Measurements from ENCODE around the gene ZNF565.
"Not testable (repeated sequence)": the region's sequence is repeated elsewhere in the genome, so short reads cannot be mapped to it uniquely, and the experiment has no call there.

ZNF565 gene

DNA sequence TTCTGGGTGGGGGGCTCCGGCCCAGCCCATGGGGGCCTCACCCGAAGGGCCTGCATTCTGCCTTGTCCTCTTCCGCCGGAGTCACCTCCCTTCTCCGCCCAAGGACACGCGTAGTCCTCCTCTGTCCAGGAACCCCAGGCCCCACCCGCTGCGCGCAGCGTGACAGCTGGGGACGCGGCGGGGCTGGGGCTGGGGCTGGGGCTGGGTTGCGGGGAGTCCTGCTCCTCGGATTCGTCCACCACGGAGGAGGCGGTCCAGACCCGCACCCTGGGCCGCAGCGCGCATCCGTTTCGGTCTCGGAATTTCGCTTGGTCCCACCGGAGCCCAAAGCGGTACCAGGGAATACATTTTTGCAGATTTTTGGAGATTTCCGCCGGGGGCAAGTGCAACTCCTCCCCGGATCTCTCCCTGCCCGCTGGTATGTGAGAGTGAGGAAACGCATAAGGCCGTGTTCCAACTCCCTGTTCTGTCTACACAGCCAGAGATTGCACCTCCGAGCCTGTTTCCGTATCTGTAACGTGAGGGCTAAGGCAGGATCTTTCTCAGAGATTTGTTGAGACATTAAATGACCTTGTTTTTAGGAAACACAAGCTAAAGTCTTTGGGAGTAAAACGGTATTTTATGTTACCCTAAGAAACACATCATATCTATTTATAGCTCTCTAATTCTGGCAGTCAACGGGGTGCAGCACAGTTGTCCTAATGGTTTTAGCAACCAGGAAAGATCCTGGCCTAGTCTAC is 61.9 kb downstream of the ZNF565 start, which contains the start of gene COX7A1:
Gene COX7A1 (minus strand): TSS at position 96 of the 740 bp plus-strand sequence. CDS start 40 bp downstream, at position 56.
- H3K4me3 ChIP-seq (ENCODE audit: low read depth, low read length): peak within 1 kb of the TSS; percentile 17
- no peak for DNase-seq (ENCODE audit: low read depth)

DNA sequence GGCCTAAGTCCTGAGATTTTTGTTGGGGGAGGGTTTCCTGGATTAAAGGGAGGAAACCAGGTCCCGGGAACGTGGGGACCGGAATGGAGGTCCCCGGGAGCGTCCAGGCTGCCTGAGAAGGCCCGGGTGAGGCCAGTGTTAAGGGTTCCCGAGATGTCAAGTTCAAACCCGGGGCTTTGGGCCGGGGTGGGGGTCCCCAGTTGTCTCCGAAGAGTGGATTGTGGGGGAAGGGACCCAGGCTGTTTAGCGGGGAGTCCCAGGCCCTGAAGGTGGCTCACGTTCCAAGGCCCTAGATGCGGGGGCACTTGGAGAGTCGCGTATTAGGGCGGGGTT is 62.5 kb downstream of the ZNF565 start:
- DNase-seq (ENCODE audit: low read depth): no peak
- peak overlapping the region; percentile 17 for H3K4me3 ChIP-seq (ENCODE audit: low read depth, low read length)

DNA sequence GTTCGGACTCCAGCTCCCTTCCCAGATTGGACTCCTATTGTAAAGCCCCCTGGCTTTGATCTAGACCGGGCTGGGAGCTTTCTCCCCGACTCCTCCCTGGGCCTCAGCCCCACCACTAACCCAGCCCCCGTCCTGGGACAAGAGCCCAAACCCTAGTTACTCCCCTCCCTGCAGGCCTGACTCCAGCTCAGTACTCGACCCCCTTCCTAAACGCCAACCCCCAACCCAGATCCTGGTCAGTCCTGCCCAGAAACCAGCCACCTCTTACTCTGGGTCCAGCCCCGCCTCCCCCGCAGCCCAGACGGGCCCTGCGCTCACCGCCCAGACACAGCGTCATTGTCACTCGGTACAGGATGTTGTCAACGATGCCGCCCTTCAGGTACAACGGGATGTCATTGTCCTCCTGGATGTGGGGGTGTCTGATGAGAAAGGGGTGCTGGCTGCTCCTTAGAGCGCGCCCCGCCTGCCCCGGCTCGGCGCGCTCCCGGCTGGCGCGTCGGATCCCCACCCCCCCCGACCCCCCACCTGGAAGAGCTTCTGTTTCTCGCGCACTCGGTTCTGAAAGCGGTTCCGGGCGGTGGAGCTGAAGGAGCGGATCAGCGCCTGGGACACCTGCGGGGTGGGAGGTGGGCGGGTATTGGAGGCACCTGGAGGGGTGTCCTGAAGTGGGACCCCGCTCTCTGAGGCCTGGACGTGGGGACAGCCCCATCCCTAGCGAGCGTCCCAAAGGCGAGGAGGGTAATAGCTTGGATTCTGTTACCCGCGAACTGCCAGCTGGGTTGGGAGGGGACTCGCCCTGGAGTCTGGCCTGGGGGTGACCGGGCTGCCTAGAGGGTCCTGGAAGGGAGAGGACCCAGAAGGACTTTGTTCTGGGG is 63.1 kb downstream of the ZNF565 start:
- no peak for DNase-seq (ENCODE audit: low read depth)
- H3K4me3 ChIP-seq (ENCODE audit: low read depth, low read length): peak overlapping the region; percentile 17

DNA sequence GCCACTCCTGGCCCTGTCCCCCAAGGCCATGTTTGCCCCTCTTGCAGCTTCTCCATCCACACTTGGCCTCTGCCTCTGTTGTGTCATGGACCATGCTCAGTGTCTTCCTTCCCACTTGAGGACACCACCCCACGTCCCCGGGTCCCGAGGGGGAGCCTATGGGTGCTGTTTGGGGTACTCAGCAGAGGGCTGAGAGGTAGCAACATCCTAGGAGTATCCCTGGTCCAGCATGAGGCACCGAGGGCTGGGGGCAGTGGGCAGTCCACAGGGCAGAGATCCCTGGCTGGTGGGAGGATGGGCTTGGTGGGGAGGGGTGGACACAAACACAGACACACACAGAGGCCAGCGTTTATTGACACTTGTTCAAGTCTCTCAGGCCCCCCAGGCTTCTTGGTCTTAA is 63.9 kb downstream of the ZNF565 start:
- H3K4me3 ChIP-seq (ENCODE audit: low read depth, low read length): no peak overlapping the region
- DNase-seq (ENCODE audit: low read depth): no peak

DNA sequence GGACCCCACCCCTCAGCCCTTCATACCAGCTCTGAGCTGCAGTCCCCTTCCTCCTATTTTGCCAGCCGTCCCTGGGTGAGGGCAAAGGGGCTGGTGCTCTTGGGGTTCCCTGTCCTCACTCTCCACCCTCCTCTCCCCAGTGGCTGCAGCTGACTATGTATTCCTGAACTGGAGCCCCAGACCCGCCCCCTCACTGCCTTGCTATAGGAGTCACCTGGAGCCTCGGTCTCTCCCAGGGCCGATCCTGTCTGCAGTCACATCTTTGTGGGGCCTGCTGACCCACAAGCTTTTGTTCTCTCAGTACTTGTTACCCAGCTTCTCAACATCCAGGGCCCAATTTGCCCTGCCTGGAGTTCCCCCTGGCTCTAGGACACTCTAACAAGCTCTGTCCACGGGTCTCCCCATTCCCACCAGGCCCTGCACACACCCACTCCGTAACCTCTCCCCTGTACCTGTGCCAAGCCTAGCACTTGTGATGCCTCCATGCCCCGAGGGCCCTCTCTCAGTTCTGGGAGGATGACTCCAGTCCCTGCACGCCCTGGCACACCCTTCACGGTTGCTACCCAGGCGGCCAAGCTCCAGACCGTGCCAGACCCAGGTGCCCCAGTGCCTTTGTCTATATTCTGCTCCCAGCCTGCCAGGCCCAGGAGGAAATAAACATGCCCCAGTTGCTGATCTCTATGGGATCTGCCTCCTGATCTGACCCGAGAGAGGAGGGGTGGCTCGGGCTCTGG is 64.6 kb downstream of the ZNF565 start:
- DNase-seq (ENCODE audit: low read depth): no peak
- no peak overlapping the region for H3K4me3 ChIP-seq (ENCODE audit: low read depth, low read length)

DNA sequence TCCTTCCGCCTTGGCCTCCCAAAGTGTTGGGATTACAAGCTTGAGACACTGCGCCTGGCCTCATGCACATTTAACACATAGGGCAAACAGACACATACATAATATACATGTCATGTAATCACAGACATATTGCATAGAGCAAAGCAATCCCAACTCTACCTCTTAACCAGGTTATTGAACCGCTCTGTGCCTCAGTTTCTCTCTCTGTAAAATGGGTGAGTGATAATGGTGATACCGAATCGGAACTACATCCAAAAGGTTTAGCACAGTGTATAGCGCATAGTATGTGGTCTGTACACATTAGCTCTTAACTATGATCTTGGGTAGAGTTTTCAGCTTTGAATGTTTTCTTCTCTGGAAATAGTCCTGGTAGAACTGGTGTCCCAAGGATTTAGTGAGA is 69.8 kb downstream of the ZNF565 start:
- H3K4me3 ChIP-seq (ENCODE audit: low read depth, low read length): no peak overlapping the region
- DNase-seq (ENCODE audit: low read depth): no peak

DNA sequence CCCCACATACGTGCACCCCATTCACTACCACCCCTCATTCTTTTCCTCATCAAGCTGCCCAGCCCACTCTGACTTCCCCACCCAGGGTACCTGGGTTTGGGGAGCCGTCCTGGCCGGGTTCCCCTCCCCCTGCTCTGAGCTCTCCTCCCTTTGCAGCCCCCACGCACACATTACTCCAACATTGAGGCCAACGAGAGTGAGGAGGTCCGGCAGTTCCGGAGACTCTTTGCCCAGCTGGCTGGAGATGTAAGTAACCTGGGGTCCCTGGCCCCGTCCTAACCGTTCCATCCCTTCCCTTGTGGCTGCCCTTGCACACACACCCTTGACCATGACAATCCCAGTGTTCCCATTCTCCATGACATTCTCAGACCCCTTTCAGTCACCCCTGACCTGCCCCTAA is 72.0 kb downstream of the ZNF565 start:
- H3K4me3 ChIP-seq (ENCODE audit: low read depth, low read length): no peak overlapping the region
- DNase-seq (ENCODE audit: low read depth): no peak

DNA sequence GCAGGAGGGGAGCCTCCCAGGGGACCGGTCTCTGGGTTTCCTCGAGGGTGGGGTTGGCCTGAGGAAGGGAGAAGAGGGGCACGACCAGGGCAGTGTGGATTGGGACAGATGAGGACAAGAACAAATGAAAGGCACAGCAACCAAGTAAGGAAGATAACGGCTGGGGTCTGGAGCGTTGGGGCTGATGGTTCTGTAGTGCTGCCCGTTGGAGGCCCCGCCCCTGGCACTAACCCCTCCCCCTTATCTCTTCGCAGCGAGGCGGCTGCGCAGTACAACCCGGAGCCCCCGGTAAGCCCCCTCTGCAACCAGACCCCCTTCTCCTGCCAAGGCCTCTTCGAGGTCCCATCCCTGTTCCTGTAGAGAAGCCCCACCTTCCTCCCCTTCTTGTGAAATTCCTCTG is 72.4 kb downstream of the ZNF565 start:
- DNase-seq (ENCODE audit: low read depth): no peak
- no peak overlapping the region for H3K4me3 ChIP-seq (ENCODE audit: low read depth, low read length)

DNA sequence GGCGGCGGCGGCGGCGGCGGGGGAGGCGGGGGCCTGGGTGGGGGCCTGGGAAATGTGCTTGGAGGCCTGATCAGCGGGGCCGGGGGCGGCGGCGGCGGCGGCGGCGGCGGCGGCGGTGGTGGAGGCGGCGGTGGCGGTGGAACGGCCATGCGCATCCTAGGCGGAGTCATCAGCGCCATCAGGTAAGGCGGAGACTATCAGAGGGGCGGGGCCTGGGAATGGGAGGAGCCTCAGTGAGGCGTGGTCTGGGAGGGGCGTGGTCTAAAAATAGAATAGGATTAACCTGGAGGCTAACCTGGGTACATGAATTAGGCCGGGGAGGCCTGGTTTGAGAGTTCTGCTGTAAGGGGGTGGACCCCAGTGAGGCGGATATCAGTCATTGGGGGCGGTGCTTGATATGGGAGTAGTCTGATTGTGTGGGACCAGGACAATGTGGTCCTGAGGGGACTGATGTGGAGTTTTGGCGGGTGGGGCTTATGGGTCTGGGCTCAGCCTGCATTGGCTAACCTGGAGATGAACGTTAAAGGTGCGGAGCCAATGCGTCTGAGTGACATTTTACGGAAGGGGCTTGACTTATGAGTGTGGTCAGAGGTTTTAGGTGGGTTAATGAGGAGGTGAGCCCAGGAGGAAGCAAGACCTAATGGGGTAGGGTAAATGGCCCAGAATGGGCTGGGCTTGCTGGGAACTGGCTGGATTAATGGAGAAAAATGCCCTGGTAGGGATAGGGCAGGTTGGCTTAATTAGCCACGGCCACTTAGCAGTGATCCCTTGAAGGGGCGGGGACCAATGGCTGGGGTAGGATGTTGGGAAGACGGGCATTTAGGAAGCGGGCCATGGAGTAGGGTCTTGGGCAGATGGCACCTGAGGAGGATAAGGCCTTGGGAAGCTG is 73.2 kb downstream of the ZNF565 start:
- DNase-seq (ENCODE audit: low read depth): peak; percentile 36
- peak overlapping the region; percentile 86 for H3K4me3 ChIP-seq (ENCODE audit: low read depth, low read length)

DNA sequence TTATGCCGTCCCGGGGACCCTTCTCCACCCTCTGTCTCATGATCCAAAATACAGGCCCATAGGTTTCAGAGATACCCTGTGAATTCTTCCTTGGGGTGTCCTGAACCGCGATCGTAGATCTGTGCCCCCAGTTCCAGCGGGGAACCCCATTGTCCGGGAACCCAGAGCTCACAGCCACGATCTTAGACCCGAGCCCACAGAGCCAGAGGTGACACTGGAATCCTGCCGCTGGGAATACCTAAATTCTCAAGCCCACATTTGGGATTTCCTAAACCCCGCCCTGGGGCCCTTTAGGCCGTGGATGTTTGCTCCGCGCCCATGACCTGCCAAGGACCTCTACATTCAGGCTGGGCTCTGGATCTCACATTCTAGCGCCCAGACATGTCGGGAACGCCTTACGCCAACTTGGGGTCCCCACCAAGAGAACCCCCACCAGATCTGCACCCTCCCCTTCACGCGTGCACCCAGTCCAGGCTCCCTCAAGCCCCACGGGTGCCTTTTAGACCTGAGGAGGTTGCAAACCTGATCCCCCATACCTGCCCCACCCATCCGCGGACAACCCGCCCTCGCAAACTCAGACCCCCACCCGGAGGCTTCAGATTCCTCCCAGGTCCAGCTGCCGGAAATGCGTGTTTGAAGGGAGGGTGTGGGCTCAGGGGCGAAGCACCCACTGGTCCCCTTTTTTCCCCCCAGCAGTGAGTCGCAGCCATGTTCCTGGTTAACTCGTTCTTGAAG is 74.0 kb downstream of the ZNF565 start:
- DNase-seq (ENCODE audit: low read depth): no peak
- H3K4me3 ChIP-seq (ENCODE audit: low read depth, low read length): peak overlapping the region; percentile 86

DNA sequence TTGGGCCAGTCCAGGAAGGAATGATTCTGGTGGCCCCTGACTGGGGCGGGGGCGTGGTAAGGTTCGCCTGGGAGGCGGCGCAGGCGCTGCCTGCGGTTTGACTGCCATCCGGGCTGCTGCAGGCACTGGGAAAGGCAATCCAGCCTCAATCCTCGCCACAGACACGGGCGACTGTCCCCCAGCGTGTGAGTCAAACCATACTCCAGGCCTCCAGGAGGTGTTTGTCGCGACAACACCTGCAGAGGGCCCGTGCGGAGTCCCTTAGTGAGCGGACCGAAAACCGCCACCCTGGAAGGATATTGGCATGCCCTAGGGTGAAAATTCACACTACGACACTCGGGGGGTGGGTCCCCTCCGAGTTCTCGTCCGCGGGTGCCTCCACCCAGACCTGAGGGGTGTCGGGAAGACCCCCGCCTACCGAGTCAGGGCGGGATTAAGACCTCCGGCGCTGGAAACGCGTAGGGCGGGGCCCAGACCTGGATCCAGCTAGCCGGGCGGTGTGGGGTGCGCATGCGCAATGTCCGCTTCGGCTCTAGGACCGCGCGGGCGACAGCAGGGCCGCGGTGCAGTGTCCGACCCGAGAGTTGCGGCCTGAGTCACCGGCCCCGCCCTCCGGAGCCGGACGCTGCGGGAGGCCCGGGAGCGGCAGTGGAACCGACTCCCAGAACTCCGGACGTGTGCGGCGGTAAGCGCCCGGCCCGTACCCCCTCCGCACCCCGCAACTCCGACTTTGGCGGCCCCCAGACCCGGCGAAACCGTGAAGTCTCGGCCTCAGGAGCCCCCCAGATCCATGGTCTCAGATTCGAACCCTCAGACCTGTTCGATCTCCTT is 74.8 kb downstream of the ZNF565 start, which contains the start of gene CAPNS1:
Gene CAPNS1 (plus strand): TSS at position 594 of the 831 bp plus-strand sequence. CDS start 946 bp downstream, outside the sequence.
- peak within 1 kb of the TSS; percentile 86 for H3K4me3 ChIP-seq (ENCODE audit: low read depth, low read length)
- peak; percentile 74 for DNase-seq (ENCODE audit: low read depth)

DNA sequence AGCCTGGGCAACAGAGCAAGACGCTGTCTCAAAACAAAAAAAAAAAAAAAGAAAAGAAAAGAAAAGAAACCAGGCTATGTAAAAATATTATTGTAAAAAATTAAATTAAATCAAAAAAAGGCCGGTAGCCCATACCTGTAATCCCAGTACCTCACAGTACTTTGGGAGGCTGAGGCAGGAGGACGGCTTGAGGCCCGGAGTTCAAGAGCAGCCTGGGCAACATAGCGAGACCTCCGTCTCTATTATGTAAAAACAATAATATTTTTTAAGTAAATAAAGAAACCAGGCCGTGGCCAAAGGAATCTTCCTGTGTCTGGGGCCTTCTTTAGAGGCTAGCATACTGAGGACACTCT is 75.4 kb downstream of the ZNF565 start:
- peak overlapping the region; percentile 86 for H3K4me3 ChIP-seq (ENCODE audit: low read depth, low read length)
- no peak for DNase-seq (ENCODE audit: low read depth)

DNA sequence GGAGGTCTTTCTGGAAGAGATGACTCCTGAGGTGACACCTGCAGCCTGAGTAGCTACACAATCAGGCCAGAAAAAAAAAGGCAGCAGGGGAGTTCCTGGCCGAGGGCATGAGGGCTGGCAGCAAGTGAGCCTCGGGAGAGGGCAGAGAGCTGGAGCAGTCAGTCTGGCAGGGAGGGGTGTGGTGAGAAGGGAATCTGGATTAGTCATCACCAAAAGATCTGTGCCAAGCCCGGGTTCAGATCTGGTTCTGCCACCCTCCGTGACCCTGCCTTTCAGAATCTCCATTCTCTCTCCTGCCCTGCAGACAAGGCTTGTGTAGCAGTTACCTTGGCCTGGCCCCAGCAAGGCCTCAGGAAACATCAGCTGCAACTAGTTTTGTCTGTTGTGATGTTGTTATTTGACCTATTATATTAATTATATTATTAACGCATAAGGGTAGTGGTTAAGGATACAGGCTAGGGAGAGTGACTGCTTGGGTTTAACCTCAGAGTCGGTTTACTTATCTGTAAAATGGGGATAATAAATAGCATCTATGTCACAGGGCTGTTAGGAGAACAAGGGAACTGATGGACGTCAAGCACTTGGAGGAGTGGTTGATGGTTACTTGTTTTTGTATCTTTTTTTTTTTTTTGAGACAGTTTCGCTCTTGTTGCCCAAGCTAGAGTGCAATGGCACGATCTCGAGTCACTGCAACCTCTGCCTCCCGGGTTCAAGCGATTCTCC is 77.3 kb downstream of the ZNF565 start:
- H3K4me3 ChIP-seq (ENCODE audit: low read depth, low read length): no peak overlapping the region
- DNase-seq (ENCODE audit: low read depth): no peak

DNA sequence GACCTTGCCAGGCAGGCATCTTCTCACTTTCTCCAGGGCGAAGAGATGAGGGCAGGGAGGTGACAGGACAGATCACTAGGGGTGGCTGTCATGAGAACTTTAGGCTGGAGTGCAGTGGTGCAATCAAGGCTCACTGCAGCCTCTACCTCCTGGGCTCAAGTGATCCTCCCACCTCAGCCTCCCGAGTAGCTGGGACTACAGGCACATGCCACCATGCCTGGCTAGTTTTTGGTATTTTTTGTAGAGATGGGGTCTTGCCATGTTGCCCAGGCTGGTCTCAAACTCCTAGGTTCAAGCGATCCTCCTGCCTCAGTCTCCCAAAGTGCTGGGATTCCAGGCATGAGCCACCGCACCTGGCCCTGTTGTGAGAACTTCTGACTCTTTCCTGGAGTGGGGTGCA is 79.6 kb downstream of the ZNF565 start:
- not testable (repeated sequence) for H3K4me3 ChIP-seq (ENCODE audit: low read depth, low read length); DNase-seq (ENCODE audit: low read depth)

All from skeletal muscle cell (primary cell).